GM19438 (cell line): ENCODE measurements around the gene ARHGAP15.

Experiments
- ATAC-seq: cut with Tn5 transposase; IDR thresholded peaks from one replicate; pipeline ENCODE4 v1.9.1; 2021; ENCODE audit warnings: low read depth; ENCODE audit not compliant: unreplicated experiment

ARHGAP15 gene

GRCh38 chr2:143603846-143604565, 474.8 kb downstream of the ARHGAP15 start:
- no peak for ATAC-seq

- ATAC-seq = no peak
These were observed 475.3 kb downstream of the ARHGAP15 start for GRCh38 chr2:143604566-143604959.

GRCh38 chr2:143607231-143608062, 478.2 kb downstream of the ARHGAP15 start:
- no peak for ATAC-seq

GRCh38 chr2:143608063-143608423, 478.8 kb downstream of the ARHGAP15 start:
- ATAC-seq = no peak

- ATAC-seq = no peak
These were observed 479.5 kb downstream of the ARHGAP15 start for GRCh38 chr2:143608758-143609157.

- no peak for ATAC-seq
These were observed 482.1 kb downstream of the ARHGAP15 start for GRCh38 chr2:143611336-143611735.

GRCh38 chr2:143615562-143615961, 486.3 kb downstream of the ARHGAP15 start:
- no peak for ATAC-seq

- no peak for ATAC-seq
These were observed 487.2 kb downstream of the ARHGAP15 start for GRCh38 chr2:143616452-143616851.

GRCh38 chr2:143617803-143618415, 488.7 kb downstream of the ARHGAP15 start:
- no peak for ATAC-seq

- ATAC-seq = no peak
These were observed 492.9 kb downstream of the ARHGAP15 start for GRCh38 chr2:143622106-143622505.

GRCh38 chr2:143623231-143623908, 494.2 kb downstream of the ARHGAP15 start:
- ATAC-seq = no peak

GRCh38 chr2:143623909-143624260, 494.7 kb downstream of the ARHGAP15 start:
- ATAC-seq = no peak

GRCh38 chr2:143629340-143629739, 500.1 kb downstream of the ARHGAP15 start:
- ATAC-seq = no peak

- no peak for ATAC-seq
These were observed 503.6 kb downstream of the ARHGAP15 start for GRCh38 chr2:143632751-143633374.

GRCh38 chr2:143633419-143633818, 504.2 kb downstream of the ARHGAP15 start:
- ATAC-seq = no peak

GRCh38 chr2:143635302-143635701, 506.1 kb downstream of the ARHGAP15 start:
- ATAC-seq = no peak

GRCh38 chr2:143635936-143636335, 506.7 kb downstream of the ARHGAP15 start:
- no peak for ATAC-seq

- no peak for ATAC-seq
These were observed 511.6 kb downstream of the ARHGAP15 start for GRCh38 chr2:143640826-143641225.

- no peak for ATAC-seq
These were observed 516.9 kb downstream of the ARHGAP15 start for GRCh38 chr2:143645921-143646645.

- ATAC-seq = no peak
These were observed 520.1 kb downstream of the ARHGAP15 start for GRCh38 chr2:143649226-143649740.
